Activated T-cell treated with anti-CD3 and anti-CD28 coated beads, Interleukin-2, amount 50 U/mL, for 4 hours (primary cell): ENCODE data around the gene KRT31. TPM values are rescaled to one million over a fixed set of nuclear protein-coding genes. Genes with fewer than 3 reads are reported as not detected.
"Not testable (repeated sequence)": the region's sequence is repeated elsewhere in the genome, so short reads cannot be mapped to it uniquely, and the experiment has no call there.

ENCODE experiments used
- ATAC-seq, 2 donors: fragments of 200-7000 bp; cut with Tn5 transposase; one replicate each; pipeline ENCODE4 v1.10.0; 2021
- DNase-seq: peaks from one replicate; pipeline ENCODE4 v3.0.0-alpha.2; 2020
- H3K27me3 Mint-ChIP-seq: one replicate; pipeline ENCODE4 v1.8.0; 2021; ENCODE audit warnings: low read depth, mixed read lengths
- H3K36me3 Mint-ChIP-seq: one replicate; pipeline ENCODE4 v1.8.0; 2022; ENCODE audit warnings: mixed read lengths; ENCODE audit not compliant: insufficient read depth
- H3K4me1 Mint-ChIP-seq: one replicate; pipeline ENCODE4 v1.8.0; 2021; ENCODE audit warnings: low read depth, mixed read lengths
- H3K4me3 Mint-ChIP-seq: one replicate; pipeline ENCODE4 v1.8.0; 2021; ENCODE audit warnings: mild to moderate bottlenecking, moderate library complexity, mixed read lengths
- H3K9me3 Mint-ChIP-seq: one replicate; pipeline ENCODE4 v1.8.0; 2021; ENCODE audit warnings: mixed read lengths
- total RNA-seq, 3 donors: library from RNA; stranded (reverse); gene quantifications; one replicate each; pipeline ENCODE4 v1.2.1, GENCODE V29; 2021

KRT31 gene
- total RNA-seq: not detected

GRCh38 chr17:41396996-41397660 lies at the start of gene KRT31:
Gene KRT31 (minus strand): TSS chr17:41397608. CDS start chr17:41397539, 69 bp downstream.
- peaks cover 4% of the 10 kb centered on the region for H3K27me3 Mint-ChIP-seq
- DNase-seq (no peak), ATAC-seq (no peak)
- H3K9me3 Mint-ChIP-seq: no peaks in the 10 kb centered on the region
- H3K36me3 Mint-ChIP-seq: no peaks in the 10 kb centered on the region
- H3K4me3 Mint-ChIP-seq: no peak within 1 kb of the TSS
- H3K4me1 Mint-ChIP-seq: peaks cover 8% of the 10 kb centered on the region

GRCh38 chr17:41446806-41447205 lies 49.4 kb upstream of the KRT31 start:
- Mint-ChIP-seq H3K9me3 (no peaks in the 10 kb centered on the region), H3K27me3 (peaks cover 8% of the 10 kb centered on the region), H3K4me1 (no peaks in the 10 kb centered on the region), H3K36me3 (no peaks in the 10 kb centered on the region), H3K4me3 (no peak overlapping the region)
- DNase-seq (no peak), ATAC-seq (no peak)

GRCh38 chr17:41444640-41445039 lies 47.2 kb upstream of the KRT31 start:
- no peaks in the 10 kb centered on the region for H3K4me1 Mint-ChIP-seq
- no peak for ATAC-seq
- no peaks in the 10 kb centered on the region for H3K36me3 Mint-ChIP-seq
- H3K4me3 Mint-ChIP-seq: no peak overlapping the region
- peaks cover 3% of the 10 kb centered on the region for H3K27me3 Mint-ChIP-seq
- H3K9me3 Mint-ChIP-seq: no peaks in the 10 kb centered on the region
- DNase-seq: no peak

GRCh38 chr17:41444186-41444585 lies 46.8 kb upstream of the KRT31 start:
- Mint-ChIP-seq H3K36me3 (no peaks in the 10 kb centered on the region), H3K4me1 (no peaks in the 10 kb centered on the region), H3K4me3 (no peak overlapping the region), H3K27me3 (peaks cover 3% of the 10 kb centered on the region), H3K9me3 (no peaks in the 10 kb centered on the region)
- DNase-seq (no peak), ATAC-seq (no peak)

GRCh38 chr17:41442739-41443138 lies 45.3 kb upstream of the KRT31 start:
- Mint-ChIP-seq H3K27me3 (peaks cover 3% of the 10 kb centered on the region), H3K9me3 (no peaks in the 10 kb centered on the region), H3K4me3 (no peak overlapping the region), H3K4me1 (no peaks in the 10 kb centered on the region), H3K36me3 (no peaks in the 10 kb centered on the region)
- no peak for DNase-seq
- ATAC-seq: no peak

GRCh38 chr17:41440531-41441033 lies 43.2 kb upstream of the KRT31 start, which contains the start of gene KRT38:
Gene KRT38 (minus strand): TSS chr17:41440983. CDS start chr17:41440921, 62 bp downstream.
- DNase-seq (no peak), ATAC-seq (no peak)
- no peak within 1 kb of the TSS for H3K4me3 Mint-ChIP-seq
- no peaks in the 10 kb centered on the region for H3K9me3 Mint-ChIP-seq
- no peaks in the 10 kb centered on the region for H3K36me3 Mint-ChIP-seq
- no peaks in the 10 kb centered on the region for H3K4me1 Mint-ChIP-seq
- peaks cover 3% of the 10 kb centered on the region for H3K27me3 Mint-ChIP-seq

GRCh38 chr17:41439375-41439774 lies 42.0 kb upstream of the KRT31 start:
- peaks cover 3% of the 10 kb centered on the region for H3K27me3 Mint-ChIP-seq
- H3K4me3 Mint-ChIP-seq: no peak overlapping the region
- no peak for DNase-seq
- no peak for ATAC-seq
- no peaks in the 10 kb centered on the region for H3K9me3 Mint-ChIP-seq
- no peaks in the 10 kb centered on the region for H3K4me1 Mint-ChIP-seq
- H3K36me3 Mint-ChIP-seq: no peaks in the 10 kb centered on the region

GRCh38 chr17:41437769-41438168 lies 40.4 kb upstream of the KRT31 start:
- ATAC-seq: no peak
- no peak for DNase-seq
- no peaks in the 10 kb centered on the region for H3K36me3 Mint-ChIP-seq
- no peaks in the 10 kb centered on the region for H3K4me1 Mint-ChIP-seq
- peaks cover 1% of the 10 kb centered on the region for H3K27me3 Mint-ChIP-seq
- no peak overlapping the region for H3K4me3 Mint-ChIP-seq
- no peaks in the 10 kb centered on the region for H3K9me3 Mint-ChIP-seq

- Mint-ChIP-seq H3K9me3 (no peaks in the 10 kb centered on the region), H3K4me3 (no peak overlapping the region), H3K36me3 (no peaks in the 10 kb centered on the region), H3K27me3 (no peaks in the 10 kb centered on the region), H3K4me1 (no peaks in the 10 kb centered on the region)
- ATAC-seq (no peak), DNase-seq (no peak)
These were observed 39.8 kb upstream of the KRT31 start for GRCh38 chr17:41437254-41437653.

- no peak for DNase-seq
- no peaks in the 10 kb centered on the region for H3K9me3 Mint-ChIP-seq
- H3K4me3 Mint-ChIP-seq: no peak overlapping the region
- H3K4me1 Mint-ChIP-seq: no peaks in the 10 kb centered on the region
- peaks cover 2% of the 10 kb centered on the region for H3K27me3 Mint-ChIP-seq
- no peak for ATAC-seq
- no peaks in the 10 kb centered on the region for H3K36me3 Mint-ChIP-seq
These were observed 37.0 kb upstream of the KRT31 start for GRCh38 chr17:41434415-41434814.

- ATAC-seq (no peak), DNase-seq (no peak)
- H3K9me3 Mint-ChIP-seq: no peaks in the 10 kb centered on the region
- peaks cover 2% of the 10 kb centered on the region for H3K27me3 Mint-ChIP-seq
- no peak overlapping the region for H3K4me3 Mint-ChIP-seq
- H3K36me3 Mint-ChIP-seq: no peaks in the 10 kb centered on the region
- no peaks in the 10 kb centered on the region for H3K4me1 Mint-ChIP-seq
These were observed 36.6 kb upstream of the KRT31 start for GRCh38 chr17:41434005-41434404.

GRCh38 chr17:41433586-41433985 lies 36.2 kb upstream of the KRT31 start:
- DNase-seq (no peak), ATAC-seq (no peak)
- no peaks in the 10 kb centered on the region for H3K9me3 Mint-ChIP-seq
- no peak overlapping the region for H3K4me3 Mint-ChIP-seq
- peaks cover 2% of the 10 kb centered on the region for H3K27me3 Mint-ChIP-seq
- no peaks in the 10 kb centered on the region for H3K36me3 Mint-ChIP-seq
- no peaks in the 10 kb centered on the region for H3K4me1 Mint-ChIP-seq

- H3K4me1 Mint-ChIP-seq, H3K9me3 Mint-ChIP-seq, H3K36me3 Mint-ChIP-seq, ATAC-seq, H3K27me3 Mint-ChIP-seq, H3K4me3 Mint-ChIP-seq, DNase-seq: not testable (repeated sequence)
These were observed 33.0 kb upstream of the KRT31 start for GRCh38 chr17:41430376-41430775.

- ATAC-seq (no peak), DNase-seq (no peak)
- Mint-ChIP-seq H3K27me3 (peaks cover 2% of the 10 kb centered on the region), H3K36me3 (no peaks in the 10 kb centered on the region), H3K4me3 (no peak overlapping the region), H3K4me1 (no peaks in the 10 kb centered on the region), H3K9me3 (no peaks in the 10 kb centered on the region)
These were observed 32.3 kb upstream of the KRT31 start for GRCh38 chr17:41429667-41430066.

GRCh38 chr17:41428591-41429291 lies 31.3 kb upstream of the KRT31 start:
- H3K9me3 Mint-ChIP-seq: no peaks in the 10 kb centered on the region
- peaks cover 2% of the 10 kb centered on the region for H3K27me3 Mint-ChIP-seq
- no peaks in the 10 kb centered on the region for H3K36me3 Mint-ChIP-seq
- ATAC-seq: no peak
- no peak for DNase-seq
- H3K4me3 Mint-ChIP-seq: no peak overlapping the region
- H3K4me1 Mint-ChIP-seq: no peaks in the 10 kb centered on the region
